ENCODE results near the gene FAM168A.

The FAM168A gene

DNA sequence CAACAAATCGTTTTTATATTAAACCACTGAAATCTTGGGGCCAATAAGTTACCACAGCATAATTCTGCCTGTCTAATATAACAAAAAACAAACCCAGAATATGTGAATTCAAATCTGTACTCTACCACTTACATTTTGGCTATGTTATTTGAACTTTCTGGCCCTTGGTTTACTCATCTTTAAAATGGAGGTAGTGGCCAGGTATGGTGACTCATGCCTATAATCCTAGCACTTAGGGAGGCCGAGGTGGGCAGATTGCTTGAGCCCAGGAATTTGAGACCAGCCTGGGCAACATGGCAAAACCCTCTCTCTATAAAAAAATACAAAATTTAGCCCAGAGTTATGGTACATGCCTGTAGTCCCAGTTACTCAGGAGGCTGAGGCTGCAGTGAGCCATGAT, 84.2 kb downstream of the FAM168A start:
- Histone ChIP-seq H3K27me3 (ENCODE audit: low read depth, low read length) (no peaks in the 10 kb centered on the region), H3K4me3 (ENCODE audit: low read length) (no peak overlapping the region), H3K36me3 (replicated peaks; ENCODE audit: low read depth, low read length) (no peaks in the 10 kb centered on the region), H3K9me3 (ENCODE audit: insufficient read depth, low read length) (no peaks in the 10 kb centered on the region), H4K20me1 (ENCODE audit: insufficient read depth, low read length) (0 out of 2 replicates have a peak, but pooled peaks cover 3% of the 10 kb centered on the region), H3K79me2 (ENCODE audit: low read length) (no peaks in the 10 kb centered on the region), H3K4me2 (ENCODE audit: low read length) (no peak overlapping the region), H3K27ac (ENCODE audit: low read length) (no peak overlapping the region), H3K4me1 (ENCODE audit: low read length) (no peaks in the 10 kb centered on the region), H3K9ac (ENCODE audit: low read length) (no peak overlapping the region), H2AFZ (ENCODE audit: low read depth, low read length) (no peak overlapping the region)
- TF ChIP-seq CTCF (IDR thresholded peaks at IDR 0.05; ENCODE audit: low read depth, low read length) (no peak), EZH2phosphoT487 (IDR thresholded peaks at IDR 0.05; ENCODE audit: low read depth) (no peak)

DNA sequence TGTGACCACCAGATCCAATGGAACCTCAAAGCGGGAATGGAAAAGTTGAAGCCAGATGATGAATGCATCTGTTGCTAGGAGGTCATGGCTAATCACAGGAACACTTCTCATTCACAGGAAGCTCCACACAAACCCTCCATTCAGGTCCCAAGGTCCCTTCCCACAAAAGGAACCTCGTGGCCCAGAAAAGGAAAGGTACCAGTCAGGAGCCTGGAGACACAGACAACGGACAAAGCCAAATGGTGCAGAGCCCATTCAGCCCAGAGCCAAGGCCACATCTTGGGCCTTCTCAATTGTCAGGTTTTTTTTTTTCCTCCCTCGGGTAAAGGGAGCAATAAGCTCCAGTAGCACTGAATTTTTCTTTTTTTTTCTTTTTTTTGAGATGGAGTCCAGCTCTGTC, 87.0 kb downstream of the FAM168A start:
- Histone ChIP-seq H4K20me1 (ENCODE audit: insufficient read depth, low read length) (0 out of 2 replicates have a peak, but pooled peaks cover 3% of the 10 kb centered on the region), H3K4me2 (ENCODE audit: low read length) (no peak overlapping the region), H3K9ac (ENCODE audit: low read length) (no peak overlapping the region), H3K4me1 (ENCODE audit: low read length) (no peaks in the 10 kb centered on the region), H3K27me3 (ENCODE audit: low read depth, low read length) (no peaks in the 10 kb centered on the region), H3K9me3 (ENCODE audit: insufficient read depth, low read length) (no peaks in the 10 kb centered on the region), H2AFZ (ENCODE audit: low read depth, low read length) (no peak overlapping the region), H3K79me2 (ENCODE audit: low read length) (no peaks in the 10 kb centered on the region), H3K27ac (ENCODE audit: low read length) (no peak overlapping the region), H3K4me3 (ENCODE audit: low read length) (no peak overlapping the region), H3K36me3 (replicated peaks; ENCODE audit: low read depth, low read length) (no peaks in the 10 kb centered on the region)
- TF ChIP-seq CTCF (IDR thresholded peaks at IDR 0.05; ENCODE audit: low read depth, low read length) (no peak), EZH2phosphoT487 (IDR thresholded peaks at IDR 0.05; ENCODE audit: low read depth) (no peak)

- no peak overlapping the region for H3K4me3 ChIP-seq (ENCODE audit: low read length)
These were observed 87.8 kb downstream of the FAM168A start for GRCh38 chr11:73510106-73510505.

DNA sequence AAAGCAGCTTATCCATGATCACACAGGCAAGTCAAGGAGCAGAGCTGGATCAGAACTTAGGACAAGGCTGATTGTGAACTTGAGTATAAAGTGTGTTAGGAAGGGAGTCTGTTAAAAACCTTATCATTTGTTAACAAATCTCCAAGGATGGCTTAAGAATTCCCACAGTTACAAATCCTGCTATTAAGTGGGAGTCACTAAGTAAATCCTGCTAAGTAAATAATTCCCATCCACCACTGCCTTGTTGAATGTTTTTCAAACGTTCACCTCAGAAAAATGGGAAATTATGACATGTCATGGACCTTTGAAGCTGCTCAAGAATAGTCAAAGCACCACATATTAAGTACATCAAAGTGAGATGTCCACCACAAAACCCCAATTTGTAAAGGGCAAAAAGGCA, 88.7 kb downstream of the FAM168A start:
- no peak overlapping the region for H2AFZ ChIP-seq (ENCODE audit: low read depth, low read length)
- TF ChIP-seq CTCF (IDR thresholded peaks at IDR 0.05; ENCODE audit: low read depth, low read length): no peak
- TF ChIP-seq EZH2phosphoT487 (IDR thresholded peaks at IDR 0.05; ENCODE audit: low read depth): no peak
- H3K36me3 ChIP-seq (replicated peaks; ENCODE audit: low read depth, low read length): no peaks in the 10 kb centered on the region
- no peak overlapping the region for H3K9ac ChIP-seq (ENCODE audit: low read length)
- no peaks in the 10 kb centered on the region for H3K9me3 ChIP-seq (ENCODE audit: insufficient read depth, low read length)
- H3K79me2 ChIP-seq (ENCODE audit: low read length): no peaks in the 10 kb centered on the region
- H4K20me1 ChIP-seq (ENCODE audit: insufficient read depth, low read length): 0 out of 2 replicates have a peak, but pooled peaks cover 3% of the 10 kb centered on the region
- H3K27me3 ChIP-seq (ENCODE audit: low read depth, low read length): no peaks in the 10 kb centered on the region
- H3K4me3 ChIP-seq (ENCODE audit: low read length): no peak overlapping the region
- no peak overlapping the region for H3K4me2 ChIP-seq (ENCODE audit: low read length)
- H3K27ac ChIP-seq (ENCODE audit: low read length): no peak overlapping the region
- no peaks in the 10 kb centered on the region for H3K4me1 ChIP-seq (ENCODE audit: low read length)

More at GRCh38 chr11:73510106-73510505, 87.8 kb downstream of the FAM168A start:
- Histone ChIP-seq H3K79me2 (ENCODE audit: low read length) (no peaks in the 10 kb centered on the region), H3K27me3 (ENCODE audit: low read depth, low read length) (no peaks in the 10 kb centered on the region), H3K27ac (ENCODE audit: low read length) (no peak overlapping the region), H3K9me3 (ENCODE audit: insufficient read depth, low read length) (no peaks in the 10 kb centered on the region), H4K20me1 (ENCODE audit: insufficient read depth, low read length) (0 out of 2 replicates have a peak, but pooled peaks cover 3% of the 10 kb centered on the region), H2AFZ (ENCODE audit: low read depth, low read length) (no peak overlapping the region), H3K4me1 (ENCODE audit: low read length) (no peaks in the 10 kb centered on the region), H3K9ac (ENCODE audit: low read length) (no peak overlapping the region), H3K36me3 (replicated peaks; ENCODE audit: low read depth, low read length) (no peaks in the 10 kb centered on the region), H3K4me2 (ENCODE audit: low read length) (no peak overlapping the region)
- TF ChIP-seq CTCF (IDR thresholded peaks at IDR 0.05; ENCODE audit: low read depth, low read length): no peak
- TF ChIP-seq EZH2phosphoT487 (IDR thresholded peaks at IDR 0.05; ENCODE audit: low read depth): no peak

Data from OCI-LY3 (cell line).